Stimulated activated CD4-positive, alpha-beta T cell treated with anti-CD3 and anti-CD28 coated beads, Interleukin-1b, Interleukin-23, amount 100 ng/mL, for 48 hours (primary cell): ENCODE data around the gene ERO1A.

Experiments used
- DNase-seq: peaks from one replicate; pipeline ENCODE4 v3.0.0-alpha.2; 2020

The ERO1A gene

DNA sequence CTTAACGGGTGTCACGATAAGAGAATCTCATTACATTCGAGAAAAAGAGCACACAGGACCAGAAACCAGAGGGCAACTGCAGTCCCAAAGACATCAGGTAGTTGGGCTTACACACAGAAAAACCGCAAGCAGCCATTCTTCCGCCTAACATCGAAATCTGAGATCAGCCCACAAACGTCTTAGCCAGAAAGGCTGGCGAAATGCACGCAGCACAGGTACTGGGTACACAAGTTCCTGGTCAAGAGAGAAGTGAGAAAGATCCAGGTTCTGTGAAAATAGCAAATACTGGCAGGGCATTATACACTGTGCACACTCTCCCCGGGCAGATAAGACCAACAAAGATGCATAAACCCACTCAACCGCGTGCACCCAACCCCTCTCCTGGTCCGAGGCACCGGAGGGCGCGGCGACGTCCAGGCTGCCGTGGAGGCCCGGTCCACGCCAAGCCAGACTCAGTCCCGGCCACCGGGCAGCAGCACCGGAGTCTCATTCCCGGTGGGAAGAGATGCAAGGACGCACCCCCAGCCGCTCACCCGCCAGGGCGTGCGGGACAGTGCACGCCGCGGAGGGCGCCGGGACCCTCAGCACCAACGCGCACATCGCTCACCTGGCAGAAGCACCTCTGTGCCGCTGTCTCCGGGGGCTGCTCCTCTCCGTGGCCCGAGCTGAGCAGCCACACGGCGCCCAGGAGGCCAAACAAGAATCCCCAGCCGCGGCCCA is 437 bp downstream of the ERO1A start:
- DNase-seq, result peak; percentile 59

DNA sequence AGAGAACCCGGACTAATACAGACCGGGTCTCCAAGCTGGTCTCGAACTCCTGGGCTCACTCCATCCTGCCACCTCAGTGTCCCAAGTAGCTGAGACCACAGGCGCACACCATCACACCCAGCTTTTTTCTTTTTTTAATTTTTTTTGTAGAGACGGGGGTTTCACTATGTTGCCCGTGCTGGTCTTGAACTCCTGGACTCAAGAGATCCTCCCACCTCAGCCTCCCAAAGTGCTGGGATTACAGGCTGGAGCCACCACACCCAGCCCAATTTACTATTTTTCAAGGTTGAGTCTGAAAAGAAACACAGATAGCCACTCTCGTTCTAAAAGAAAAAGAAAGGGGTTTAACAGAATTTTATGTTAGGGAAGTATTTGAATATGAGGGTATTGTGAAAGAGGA is 1.8 kb downstream of the ERO1A start:
- no peak for DNase-seq

DNA sequence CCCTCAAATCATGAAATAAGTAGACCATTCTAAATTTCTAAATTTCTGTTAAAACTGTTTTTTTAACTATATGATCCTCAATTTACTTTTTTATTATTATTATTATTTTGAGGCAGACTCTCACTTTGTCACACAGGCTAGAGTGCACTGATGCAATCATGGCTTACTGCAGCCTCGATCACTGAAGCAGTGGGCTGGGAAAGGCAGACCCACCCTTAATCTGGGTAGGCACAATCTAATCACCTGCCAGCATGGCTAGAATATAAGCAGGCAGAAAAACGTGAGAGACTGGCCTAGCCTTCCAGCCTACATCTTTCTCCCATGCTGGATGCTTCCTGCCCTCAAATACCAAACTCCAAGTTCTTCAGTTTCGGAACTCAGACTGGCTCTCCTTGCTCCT is 2.3 kb downstream of the ERO1A start:
- no peak for DNase-seq

DNA sequence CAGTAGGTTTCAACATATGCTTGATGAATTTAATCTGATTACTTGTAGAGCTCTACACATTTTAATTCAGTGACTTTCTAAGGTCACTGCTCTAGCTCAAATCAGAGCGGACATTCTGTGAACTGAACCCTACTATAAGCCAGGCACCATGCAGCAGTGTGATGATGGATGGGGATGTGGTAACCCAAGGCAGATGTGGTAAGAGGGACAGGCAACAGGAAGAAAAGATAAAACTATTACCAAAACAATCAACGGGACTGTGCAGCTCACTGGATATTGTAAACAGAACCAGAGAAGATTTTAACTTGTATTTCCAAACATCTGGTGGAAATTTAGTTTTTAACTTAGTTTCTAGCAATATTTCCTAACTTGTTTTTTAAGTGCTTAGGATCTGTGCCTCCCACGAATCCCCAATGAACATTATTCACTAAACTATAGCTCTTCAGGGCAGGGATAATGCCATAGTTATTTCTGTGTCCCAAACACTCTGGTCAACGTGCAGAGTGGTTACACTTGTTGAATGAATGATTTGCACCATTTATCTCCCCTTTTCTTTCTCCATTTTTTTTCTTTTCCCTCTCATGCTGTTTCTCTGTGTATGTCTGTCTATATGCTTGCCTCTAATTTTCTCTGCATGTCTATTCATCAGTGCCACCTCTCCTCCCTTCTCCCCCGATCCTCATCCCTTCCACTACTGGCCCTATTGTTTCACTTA is 3.0 kb downstream of the ERO1A start:
- no peak for DNase-seq

DNA sequence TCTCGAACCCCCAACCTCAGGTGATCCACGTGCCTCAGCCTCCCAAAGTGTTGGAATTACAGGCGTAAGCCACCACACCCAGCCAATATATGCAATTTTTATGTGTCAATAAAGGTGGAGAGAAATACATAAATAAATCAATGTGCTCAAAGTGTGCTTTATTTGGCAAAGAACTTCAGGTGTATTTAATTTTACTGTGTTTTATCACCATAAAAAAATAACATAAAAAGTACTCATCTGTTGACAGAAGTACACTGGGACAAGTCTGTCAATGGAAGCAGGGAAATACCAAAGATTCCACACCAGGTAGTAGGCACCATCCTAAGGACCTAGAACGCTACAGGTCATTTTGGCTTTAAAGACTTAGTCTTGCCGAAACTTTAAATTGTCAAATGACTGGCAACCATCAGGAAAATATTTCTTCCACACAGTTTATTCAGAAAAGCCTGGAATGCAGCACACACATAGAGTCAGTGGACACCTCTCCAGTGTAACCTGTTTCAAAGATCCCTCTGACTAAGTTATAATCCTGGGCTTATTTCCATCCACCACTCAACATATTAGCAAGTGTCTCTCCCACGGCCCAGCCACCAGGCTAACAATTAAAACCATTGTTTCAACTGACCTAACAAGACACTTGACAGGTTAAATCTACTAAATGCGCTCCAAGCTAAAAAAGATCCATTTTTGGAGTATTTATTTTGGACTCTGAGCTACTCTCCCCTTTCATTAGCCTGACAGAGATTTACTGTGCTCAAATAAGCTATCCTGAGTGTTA is 4.2 kb downstream of the ERO1A start:
- no peak for DNase-seq

DNA sequence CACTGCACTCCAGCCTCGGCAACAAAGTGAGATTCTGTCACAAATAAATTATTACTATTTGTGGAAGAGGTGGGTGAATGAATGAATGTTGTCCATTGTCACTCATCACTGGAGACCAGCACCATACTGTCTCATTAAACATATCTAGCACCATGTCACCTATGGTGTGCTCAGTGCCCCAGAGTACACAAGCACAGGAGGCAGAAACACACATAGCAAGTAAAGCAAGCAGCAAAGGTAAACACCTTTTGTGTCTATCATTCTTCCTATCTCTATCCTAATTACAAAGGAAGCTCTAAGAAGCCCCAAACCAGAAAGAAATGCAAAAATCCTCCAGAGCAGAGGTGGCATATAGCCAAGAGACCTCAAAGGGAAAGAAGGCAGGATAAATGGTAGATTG is 9.2 kb downstream of the ERO1A start:
- DNase-seq, result no peak

DNA sequence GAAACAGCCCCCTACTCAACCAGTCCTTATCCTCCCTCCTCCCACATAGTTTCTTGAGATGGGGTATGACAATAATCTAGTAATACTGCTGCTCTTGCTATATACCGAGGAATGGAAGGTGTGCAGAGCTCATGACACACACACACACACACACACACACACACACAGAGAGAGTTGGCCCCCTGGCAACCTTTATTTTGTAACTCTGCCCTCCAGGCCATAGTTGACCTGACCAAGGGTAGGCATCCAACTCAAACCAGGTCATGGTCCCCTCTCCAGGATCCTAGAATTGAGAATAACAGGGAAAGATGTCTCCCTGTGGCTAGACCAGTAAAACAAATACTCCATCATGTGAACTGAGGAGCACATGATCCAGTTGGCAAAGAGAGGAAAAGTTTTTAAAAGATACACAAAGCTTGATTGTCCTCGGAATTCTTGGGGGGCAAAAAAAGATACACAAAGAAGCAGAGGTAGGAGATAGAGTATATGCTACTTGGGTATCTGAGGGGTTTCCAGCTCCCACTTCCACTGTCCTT is 11.3 kb downstream of the ERO1A start:
- no peak for DNase-seq

DNA sequence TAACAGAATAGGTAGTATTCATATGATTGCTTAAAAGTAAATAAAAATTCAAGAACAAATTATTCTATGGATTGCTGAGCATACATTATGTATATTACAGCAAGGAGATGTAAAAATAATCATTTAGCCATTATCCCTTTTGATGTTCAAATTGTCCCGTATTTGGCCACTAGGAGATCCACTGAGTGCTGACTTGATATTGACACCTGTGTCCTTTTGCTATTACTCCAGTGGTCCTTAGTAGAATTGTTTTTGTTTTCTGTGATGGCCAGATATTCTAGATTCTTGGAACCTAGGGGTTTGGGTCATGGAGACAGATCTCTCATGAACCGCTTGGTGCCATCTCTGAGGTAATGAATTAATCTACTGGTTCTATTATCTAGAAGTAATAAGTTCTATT is 16.8 kb downstream of the ERO1A start:
- no peak for DNase-seq

DNA sequence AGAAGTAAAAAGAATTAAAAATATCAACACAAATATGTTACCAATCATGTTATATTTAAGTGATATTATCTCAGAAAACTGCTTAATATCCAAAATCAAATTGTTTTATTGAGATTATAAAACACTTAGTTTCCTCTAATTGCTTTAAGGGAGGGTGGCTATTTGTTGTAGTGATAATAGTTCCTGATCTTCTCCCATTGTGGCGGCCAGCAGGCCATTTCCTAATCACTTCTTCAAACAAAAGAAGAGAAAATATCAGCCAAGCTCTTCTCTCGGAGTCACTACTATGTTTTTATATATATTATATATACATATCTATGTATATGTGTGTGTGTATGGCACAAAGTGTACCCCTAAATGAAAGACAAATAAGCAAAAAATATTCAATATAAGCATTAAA is 31.5 kb downstream of the ERO1A start:
- DNase-seq, result no peak

DNA sequence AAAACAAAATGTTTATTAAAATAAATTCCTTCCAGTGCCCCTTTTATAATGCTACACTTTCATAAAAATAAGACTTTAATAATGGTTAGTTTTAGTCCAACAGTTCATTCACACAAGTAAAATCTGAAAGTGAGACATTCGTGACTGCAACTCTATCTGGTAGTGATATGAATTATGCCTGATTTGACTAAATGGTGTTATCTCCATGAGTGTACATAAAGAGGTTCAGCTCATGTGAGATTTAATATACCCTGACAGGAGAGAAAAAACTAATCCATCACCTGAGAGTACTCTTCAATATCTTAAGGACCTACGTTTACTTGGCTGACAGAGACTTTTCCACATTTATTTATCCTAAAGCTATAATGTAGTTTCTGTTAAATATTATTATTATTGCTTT is 34.0 kb downstream of the ERO1A start:
- no peak for DNase-seq

DNA sequence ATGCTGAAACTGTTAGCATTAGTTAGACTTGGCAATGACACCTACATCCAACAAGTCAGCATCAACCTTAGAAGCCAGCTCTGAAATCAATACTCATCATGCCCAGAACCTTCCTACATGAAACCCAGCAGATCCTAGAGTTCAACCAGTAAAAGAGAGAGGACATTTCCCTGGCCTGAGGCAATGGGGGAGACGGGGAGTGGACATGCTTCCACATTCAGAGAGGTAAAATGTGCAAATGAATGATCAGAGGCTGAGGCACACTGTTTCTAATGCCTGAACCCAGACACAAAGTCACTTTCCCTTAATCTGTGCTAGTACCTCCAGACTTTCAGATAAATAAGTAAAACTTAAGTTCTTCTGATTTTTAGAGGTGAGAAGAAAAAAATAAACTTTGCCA is 34.5 kb downstream of the ERO1A start:
- no peak for DNase-seq

DNA sequence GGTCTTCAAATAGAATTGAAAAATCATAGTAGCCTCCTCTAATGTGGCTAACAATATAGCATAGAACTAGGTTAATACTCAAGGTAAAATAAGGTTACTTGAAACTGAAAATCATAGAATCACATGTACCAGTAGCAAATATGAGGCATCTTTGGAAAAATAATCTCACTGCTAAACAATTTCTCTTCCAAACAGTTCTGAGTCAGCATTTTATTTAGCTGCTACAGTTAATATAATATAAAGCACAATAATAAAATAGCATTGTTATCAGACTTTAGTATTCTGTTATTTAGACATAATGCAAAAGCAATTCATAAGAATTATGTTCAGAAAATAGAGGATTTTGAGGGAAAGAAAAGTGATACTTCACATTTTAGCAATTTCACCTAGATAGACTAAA is 35.0 kb downstream of the ERO1A start:
- DNase-seq, result no peak

DNA sequence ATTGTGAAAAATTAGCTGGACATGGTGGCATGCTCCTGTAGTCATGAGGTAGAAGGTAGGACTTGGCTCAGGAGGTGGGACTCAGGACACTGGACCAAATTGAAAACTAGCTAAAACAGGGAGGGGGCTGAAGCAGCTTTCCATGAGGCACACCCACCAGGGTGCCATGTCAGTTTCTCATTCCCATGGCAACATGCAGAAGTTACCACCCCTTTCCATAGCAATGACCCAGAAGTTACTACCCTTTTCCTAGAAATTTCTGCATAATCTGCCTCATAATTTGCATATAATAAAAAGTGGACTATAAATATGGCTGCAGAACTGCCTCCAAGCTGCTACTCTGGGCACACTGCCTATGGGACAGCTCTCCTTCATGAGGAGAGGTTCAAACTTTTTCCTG is 38.5 kb downstream of the ERO1A start:
- no peak for DNase-seq

DNA sequence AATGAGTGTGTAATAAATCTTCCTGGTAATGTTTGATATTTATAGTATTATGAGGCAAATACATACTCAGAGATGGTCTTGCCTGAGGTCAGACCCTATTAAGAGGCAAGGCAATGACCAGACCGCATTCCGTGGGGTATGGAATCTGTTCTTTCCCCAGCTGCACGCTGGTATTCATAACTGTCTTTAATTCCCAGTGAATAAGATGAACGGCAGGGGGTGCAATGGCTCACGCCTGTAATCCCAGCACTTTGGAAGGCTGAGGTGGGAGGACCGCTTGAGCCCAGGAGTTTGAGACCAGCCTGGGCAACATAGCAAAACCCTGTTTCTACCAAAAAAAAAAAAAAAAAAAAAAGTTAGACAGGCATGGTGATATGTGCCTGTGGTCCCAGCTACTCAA is 44.6 kb downstream of the ERO1A start:
- DNase-seq, result no peak

DNA sequence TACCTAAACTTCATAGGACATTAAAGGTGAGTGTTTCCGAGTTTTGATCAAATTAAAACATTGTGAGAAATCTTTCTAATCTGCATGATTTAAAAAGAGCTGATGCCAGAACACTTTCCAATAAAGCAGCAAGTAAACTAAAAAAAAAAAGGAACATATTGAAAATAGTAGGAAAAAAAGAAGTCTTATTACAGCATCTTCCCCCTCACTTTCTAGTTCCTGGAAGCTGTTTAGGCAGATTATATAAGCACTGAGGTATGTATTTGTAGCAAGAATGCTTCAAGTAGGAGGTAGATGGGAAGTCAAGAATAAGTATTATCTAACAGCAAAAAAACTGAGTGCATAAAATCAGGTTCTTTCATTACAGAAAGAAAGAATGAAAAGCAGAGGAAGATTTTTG is 45.8 kb downstream of the ERO1A start:
- DNase-seq, result no peak

DNA sequence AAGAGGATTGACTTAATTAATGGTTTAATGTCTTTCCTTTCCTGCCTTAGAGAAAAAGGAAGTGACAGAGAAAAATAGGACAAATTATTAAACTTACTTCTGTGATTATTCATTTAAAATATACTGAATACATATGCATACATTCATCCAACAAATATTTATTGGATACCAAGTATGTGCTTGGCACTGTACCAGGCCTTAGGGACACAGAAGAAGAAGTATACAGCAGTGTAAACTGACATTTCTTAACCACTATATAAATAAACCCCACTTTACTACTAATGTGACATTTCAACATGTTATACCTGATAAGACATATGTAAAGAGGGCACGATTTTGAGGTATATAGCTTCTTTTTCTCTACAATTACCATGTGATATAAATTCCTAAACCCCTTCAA is 53.6 kb downstream of the ERO1A start:
- DNase-seq, result no peak

DNA sequence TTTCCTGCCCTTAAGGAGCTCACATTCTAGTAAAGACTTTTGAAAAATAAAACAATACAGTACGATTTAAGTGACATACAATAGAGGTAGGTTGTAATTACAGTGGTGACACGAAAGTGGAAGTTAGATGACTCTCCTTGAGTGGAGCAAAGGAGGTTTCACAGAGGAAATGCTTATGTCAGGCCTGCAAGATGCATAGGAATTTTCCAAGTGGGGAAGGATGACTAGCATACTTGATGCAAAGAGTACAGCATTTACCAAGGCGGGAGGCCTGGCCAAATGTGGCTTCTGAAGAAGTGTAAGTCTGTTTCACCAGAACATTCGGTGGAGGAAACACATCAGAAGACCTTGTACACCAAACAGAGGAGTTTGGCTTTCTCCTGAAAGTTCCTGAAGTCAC is 55.2 kb downstream of the ERO1A start:
- peak; percentile 24 for DNase-seq

DNA sequence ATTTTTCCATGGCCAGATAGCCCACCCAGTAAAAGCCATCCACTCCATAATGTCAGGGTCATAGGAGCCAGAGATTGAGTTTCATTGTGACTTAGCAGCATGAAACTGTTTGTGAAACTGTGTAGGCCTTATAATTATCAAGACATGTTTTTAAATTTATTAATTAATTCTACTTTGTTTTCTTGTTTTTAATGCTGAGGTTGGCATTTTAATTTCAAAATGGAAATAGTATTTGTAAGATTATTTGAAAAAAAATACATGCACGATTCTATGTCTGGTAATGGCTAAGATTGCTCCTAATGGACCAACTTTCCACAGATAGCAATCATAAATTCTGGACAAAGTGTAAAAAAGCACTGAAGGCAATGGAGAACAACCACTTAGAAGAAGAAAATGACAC is 75.7 kb downstream of the ERO1A start:
- no peak for DNase-seq

DNA sequence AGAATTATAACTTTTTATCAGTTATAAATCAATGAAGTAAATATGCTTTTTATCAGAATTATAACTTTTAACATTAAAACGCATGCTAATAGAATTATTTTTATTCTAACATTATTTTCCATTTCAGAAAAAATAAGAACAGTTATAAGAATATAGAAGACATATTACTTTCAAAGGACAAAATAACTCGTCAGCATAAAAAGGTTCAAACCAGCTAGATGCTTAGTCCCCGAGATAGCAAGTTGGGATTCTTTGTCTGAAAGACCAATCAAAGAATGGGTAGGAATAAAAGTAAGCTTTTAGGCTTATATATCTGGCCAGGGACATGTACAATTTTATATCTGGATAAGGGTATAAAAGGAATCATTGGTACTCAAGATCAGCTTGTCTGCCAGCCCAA is 76.8 kb downstream of the ERO1A start:
- no peak for DNase-seq

DNA sequence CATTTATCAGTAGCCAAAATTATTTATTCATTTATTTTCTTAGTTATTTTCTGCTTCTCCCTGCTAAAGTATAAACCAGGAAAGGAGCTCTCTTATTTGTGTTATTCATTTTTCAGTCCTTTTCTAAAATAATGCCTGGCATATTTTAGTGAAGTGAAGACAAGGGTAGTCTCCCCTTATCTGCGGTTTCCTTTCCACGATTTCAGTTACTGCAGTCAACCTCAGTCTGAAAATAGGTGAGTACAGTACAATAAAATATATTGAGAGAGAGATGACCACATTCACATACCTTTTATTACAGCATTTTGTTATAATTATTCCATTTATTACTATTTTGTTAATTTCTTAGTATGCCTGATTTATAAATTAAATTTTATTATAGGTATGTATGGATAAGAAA is 85.2 kb downstream of the ERO1A start:
- no peak for DNase-seq

DNA sequence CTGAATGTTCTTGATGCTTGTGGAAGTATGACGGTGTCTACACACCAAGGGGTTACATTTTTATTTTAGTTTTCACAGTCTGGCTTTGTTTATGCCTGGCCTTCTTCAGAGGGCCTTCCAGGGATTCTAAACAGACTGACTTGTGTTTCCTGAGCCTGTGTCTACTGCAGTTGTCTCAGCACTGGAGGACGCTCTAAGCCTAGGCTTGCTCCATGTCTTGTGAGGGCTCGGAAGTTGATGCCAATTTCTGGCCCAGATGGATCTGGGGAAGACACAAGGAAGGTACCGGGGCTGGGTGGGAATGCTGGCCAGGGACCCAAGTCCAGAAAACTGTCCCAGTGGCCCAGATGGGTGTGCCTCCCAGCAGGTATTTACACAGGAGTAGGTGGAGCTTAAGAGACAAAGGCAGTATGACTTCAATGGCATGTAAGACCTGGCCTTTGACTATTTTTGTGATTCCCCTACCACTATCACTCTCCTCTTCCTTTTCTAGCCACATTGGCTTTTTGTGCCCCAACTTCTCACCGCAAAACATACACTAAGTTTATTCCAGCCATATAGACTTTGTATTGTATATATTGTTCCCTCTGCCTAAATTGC is 85.8 kb downstream of the ERO1A start:
- DNase-seq, result no peak

DNA sequence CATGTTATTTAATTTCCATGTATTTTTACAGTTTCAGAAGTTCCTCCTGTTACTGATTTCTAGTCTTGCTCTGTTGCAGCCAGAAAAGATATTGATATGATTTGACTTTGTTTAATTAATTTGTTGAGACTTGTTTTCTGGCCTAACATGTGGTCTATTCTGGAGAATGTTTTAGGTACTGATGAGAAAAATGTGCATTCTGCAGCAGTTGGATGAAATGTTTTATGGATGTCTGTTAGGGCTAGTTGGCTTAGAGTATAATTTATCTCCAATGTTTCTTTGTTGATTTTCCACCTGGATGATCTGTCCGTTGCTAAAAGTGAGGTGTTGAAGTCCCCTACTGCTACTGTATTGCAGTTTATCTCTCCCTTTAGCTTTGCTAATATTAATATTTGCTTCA is 88.3 kb downstream of the ERO1A start:
- no peak for DNase-seq

DNA sequence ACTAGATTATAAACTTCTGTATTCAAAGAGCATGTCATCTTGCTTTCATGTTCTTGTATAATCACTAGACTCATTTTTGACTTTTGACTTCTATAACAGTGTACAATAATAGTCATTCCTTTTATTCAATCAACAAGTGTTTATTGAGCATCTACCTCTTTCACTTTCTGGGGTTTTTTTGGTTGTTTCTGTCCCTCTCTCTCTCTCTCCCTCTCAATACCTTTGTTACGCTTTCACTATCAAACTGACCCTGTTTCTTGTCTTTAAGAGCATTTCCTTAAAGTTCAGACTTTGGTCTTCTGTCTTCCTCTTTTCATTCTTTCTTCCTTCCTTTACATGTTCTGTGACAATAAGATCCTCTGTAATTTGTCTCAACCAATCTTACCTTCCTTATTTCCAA is 93.2 kb downstream of the ERO1A start:
- DNase-seq, result no peak

DNA sequence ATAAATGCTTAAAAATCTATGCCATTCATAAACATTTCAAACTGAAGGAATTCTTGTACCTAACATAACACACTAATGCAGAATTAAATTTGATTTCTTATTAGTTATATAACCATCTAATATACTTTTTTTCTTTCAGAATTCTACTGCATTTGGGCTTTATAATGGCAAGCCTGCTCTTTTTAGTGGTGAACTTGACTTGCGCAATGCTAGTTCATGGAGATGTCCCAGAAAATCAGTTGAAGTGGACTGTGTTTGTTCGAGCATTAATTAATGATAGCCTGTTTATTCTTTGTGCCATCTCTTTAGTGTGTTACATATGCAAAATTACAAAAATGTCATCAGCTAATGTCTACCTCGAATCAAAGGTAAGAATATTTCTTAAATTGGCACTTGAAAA is 95.4 kb downstream of the ERO1A start:
- no peak for DNase-seq
